ENCODE results near the gene KLHL40. TPM values are rescaled to one million over a fixed set of nuclear protein-coding genes. Genes with fewer than 3 reads are reported as not detected.

KLHL40 gene
- total RNA-seq, 1 donor from 2014 or later: not detected

DNA sequence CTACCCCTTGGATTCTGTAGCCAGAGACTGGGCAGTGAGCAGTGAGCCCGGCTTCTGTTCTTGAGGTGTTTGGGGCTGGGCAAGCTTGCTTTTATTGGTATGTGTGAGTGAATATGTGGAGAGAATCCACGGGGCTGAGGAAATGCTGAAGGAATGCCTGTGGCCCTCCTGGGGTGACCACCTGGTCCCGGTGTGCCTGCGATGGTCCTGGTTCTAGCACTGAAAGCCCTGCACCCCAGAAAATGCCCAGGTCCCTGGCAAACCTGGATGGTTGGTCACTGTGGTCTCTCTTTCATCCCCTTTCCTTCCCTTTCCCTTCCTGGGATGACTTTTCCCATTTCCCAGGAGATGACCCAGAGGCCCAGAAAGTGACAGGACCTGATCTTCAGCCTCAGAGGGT is 27.7 kb upstream of the KLHL40 start:
- Mint-ChIP-seq H3K9me3 (ENCODE audit: unreplicated experiment) (no peaks in the 10 kb centered on the region), H3K4me1 (ENCODE audit: unreplicated experiment) (peaks cover 26% of the 10 kb centered on the region), H3K27ac (ENCODE audit: unreplicated experiment) (no peak overlapping the region), H3K27me3 (ENCODE audit: unreplicated experiment) (no peaks in the 10 kb centered on the region), H3K4me3 (ENCODE audit: unreplicated experiment) (no peak overlapping the region), H3K36me3 (ENCODE audit: unreplicated experiment) (peaks cover 8% of the 10 kb centered on the region)
- no peak for DNase-seq (ENCODE audit: extremely low spot score, unreplicated experiment)
- TF ChIP-seq, protein P1, sequence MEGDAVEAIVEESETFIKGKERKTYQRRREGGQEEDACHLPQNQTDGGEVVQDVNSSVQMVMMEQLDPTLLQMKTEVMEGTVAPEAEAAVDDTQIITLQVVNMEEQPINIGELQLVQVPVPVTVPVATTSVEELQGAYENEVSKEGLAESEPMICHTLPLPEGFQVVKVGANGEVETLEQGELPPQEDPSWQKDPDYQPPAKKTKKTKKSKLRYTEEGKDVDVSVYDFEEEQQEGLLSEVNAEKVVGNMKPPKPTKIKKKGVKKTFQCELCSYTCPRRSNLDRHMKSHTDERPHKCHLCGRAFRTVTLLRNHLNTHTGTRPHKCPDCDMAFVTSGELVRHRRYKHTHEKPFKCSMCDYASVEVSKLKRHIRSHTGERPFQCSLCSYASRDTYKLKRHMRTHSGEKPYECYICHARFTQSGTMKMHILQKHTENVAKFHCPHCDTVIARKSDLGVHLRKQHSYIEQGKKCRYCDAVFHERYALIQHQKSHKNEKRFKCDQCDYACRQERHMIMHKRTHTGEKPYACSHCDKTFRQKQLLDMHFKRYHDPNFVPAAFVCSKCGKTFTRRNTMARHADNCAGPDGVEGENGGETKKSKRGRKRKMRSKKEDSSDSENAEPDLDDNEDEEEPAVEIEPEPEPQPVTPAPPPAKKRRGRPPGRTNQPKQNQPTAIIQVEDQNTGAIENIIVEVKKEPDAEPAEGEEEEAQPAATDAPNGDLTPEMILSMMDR (IDR thresholded peaks at IDR 0.05): no peak

- Mint-ChIP-seq H3K4me1 (ENCODE audit: unreplicated experiment) (peaks cover 20% of the 10 kb centered on the region), H3K27ac (ENCODE audit: unreplicated experiment) (no peak overlapping the region)
These were observed 27.1 kb upstream of the KLHL40 start for GRCh38 chr3:42658091-42658770.

GRCh38 chr3:42658771-42659390 is 26.5 kb upstream of the KLHL40 start:
- Mint-ChIP-seq H3K9me3 (ENCODE audit: unreplicated experiment) (no peaks in the 10 kb centered on the region), H3K36me3 (ENCODE audit: unreplicated experiment) (peaks cover 8% of the 10 kb centered on the region), H3K27me3 (ENCODE audit: unreplicated experiment) (no peaks in the 10 kb centered on the region), H3K4me3 (ENCODE audit: unreplicated experiment) (no peak overlapping the region), H3K27ac (ENCODE audit: unreplicated experiment) (no peak overlapping the region), H3K4me1 (ENCODE audit: unreplicated experiment) (peaks cover 15% of the 10 kb centered on the region)
- no peak for DNase-seq (ENCODE audit: extremely low spot score, unreplicated experiment)
- TF ChIP-seq, protein P1 (IDR thresholded peaks at IDR 0.05): no peak

More at GRCh38 chr3:42658091-42658770, 27.1 kb upstream of the KLHL40 start:
- no peak for DNase-seq (ENCODE audit: extremely low spot score, unreplicated experiment)
- H3K36me3 Mint-ChIP-seq (ENCODE audit: unreplicated experiment): peaks cover 8% of the 10 kb centered on the region
- no peak overlapping the region for H3K4me3 Mint-ChIP-seq (ENCODE audit: unreplicated experiment)
- no peaks in the 10 kb centered on the region for H3K9me3 Mint-ChIP-seq (ENCODE audit: unreplicated experiment)
- no peaks in the 10 kb centered on the region for H3K27me3 Mint-ChIP-seq (ENCODE audit: unreplicated experiment)
- TF ChIP-seq, protein P1 (IDR thresholded peaks at IDR 0.05): no peak

GRCh38 chr3:42659451-42660130 is 25.7 kb upstream of the KLHL40 start:
- peaks cover 15% of the 10 kb centered on the region for H3K4me1 Mint-ChIP-seq (ENCODE audit: unreplicated experiment)
- peaks cover 8% of the 10 kb centered on the region for H3K36me3 Mint-ChIP-seq (ENCODE audit: unreplicated experiment)
- no peak for DNase-seq (ENCODE audit: extremely low spot score, unreplicated experiment)
- no peaks in the 10 kb centered on the region for H3K9me3 Mint-ChIP-seq (ENCODE audit: unreplicated experiment)
- H3K4me3 Mint-ChIP-seq (ENCODE audit: unreplicated experiment): no peak overlapping the region
- H3K27me3 Mint-ChIP-seq (ENCODE audit: unreplicated experiment): no peaks in the 10 kb centered on the region
- H3K27ac Mint-ChIP-seq (ENCODE audit: unreplicated experiment): no peak overlapping the region
- TF ChIP-seq, protein P1 (IDR thresholded peaks at IDR 0.05): no peak

- no peak overlapping the region for H3K4me3 Mint-ChIP-seq (ENCODE audit: unreplicated experiment)
- no peak overlapping the region for H3K27ac Mint-ChIP-seq (ENCODE audit: unreplicated experiment)
- H3K36me3 Mint-ChIP-seq (ENCODE audit: unreplicated experiment): peaks cover 8% of the 10 kb centered on the region
- DNase-seq (ENCODE audit: extremely low spot score, unreplicated experiment): no peak
- no peaks in the 10 kb centered on the region for H3K27me3 Mint-ChIP-seq (ENCODE audit: unreplicated experiment)
- H3K4me1 Mint-ChIP-seq (ENCODE audit: unreplicated experiment): peaks cover 11% of the 10 kb centered on the region
- no peaks in the 10 kb centered on the region for H3K9me3 Mint-ChIP-seq (ENCODE audit: unreplicated experiment)
- TF ChIP-seq, protein P1 (IDR thresholded peaks at IDR 0.05): no peak
These were observed 25.1 kb upstream of the KLHL40 start for GRCh38 chr3:42660131-42660715.
